GM19452 (cell line): ENCODE data around the gene PLCE1.

Experiments used
- ATAC-seq: cut with Tn5 transposase; IDR thresholded peaks from one replicate; pipeline ENCODE4 v1.9.1; 2021; ENCODE audit not compliant: unreplicated experiment

Gene PLCE1

GRCh38 chr10:94016727-94017714 is 23.3 kb downstream of the PLCE1 start:
- no peak for ATAC-seq

GRCh38 chr10:94018107-94018506 is 24.4 kb downstream of the PLCE1 start:
- ATAC-seq = no peak

GRCh38 chr10:94023906-94024305 is 30.2 kb downstream of the PLCE1 start:
- ATAC-seq = no peak

- no peak for ATAC-seq
Measured at GRCh38 chr10:94024407-94024806, 30.7 kb downstream of the PLCE1 start.

GRCh38 chr10:94025806-94026205 is 32.1 kb downstream of the PLCE1 start:
- no peak for ATAC-seq

- ATAC-seq = no peak
Measured at GRCh38 chr10:94027197-94027596, 33.5 kb downstream of the PLCE1 start.

- no peak for ATAC-seq
Measured at GRCh38 chr10:94029955-94030354, 36.2 kb downstream of the PLCE1 start.

GRCh38 chr10:94035982-94036765 is 42.4 kb downstream of the PLCE1 start:
- ATAC-seq = no peak

- no peak for ATAC-seq
Measured at GRCh38 chr10:94036766-94037033, 43.0 kb downstream of the PLCE1 start.

GRCh38 chr10:94037286-94037685 is 43.6 kb downstream of the PLCE1 start:
- ATAC-seq = no peak

GRCh38 chr10:94038024-94038423 is 44.3 kb downstream of the PLCE1 start:
- ATAC-seq = no peak

- no peak for ATAC-seq
Measured at GRCh38 chr10:94041206-94041605, 47.5 kb downstream of the PLCE1 start.

- ATAC-seq = no peak
Measured at GRCh38 chr10:94042001-94042833, 48.5 kb downstream of the PLCE1 start.

GRCh38 chr10:94042834-94043175 is 49.1 kb downstream of the PLCE1 start:
- ATAC-seq = no peak
